T-helper 2 cell (primary cell): ENCODE results near the gene NEURL1B.

Experiments used
- DNase-seq, 5 experiments: peaks; one replicate each; pipeline versions ENCODE4 v3.0.0 to v3.0.0-alpha.2; 2012 to 2022

NEURL1B gene

DNA sequence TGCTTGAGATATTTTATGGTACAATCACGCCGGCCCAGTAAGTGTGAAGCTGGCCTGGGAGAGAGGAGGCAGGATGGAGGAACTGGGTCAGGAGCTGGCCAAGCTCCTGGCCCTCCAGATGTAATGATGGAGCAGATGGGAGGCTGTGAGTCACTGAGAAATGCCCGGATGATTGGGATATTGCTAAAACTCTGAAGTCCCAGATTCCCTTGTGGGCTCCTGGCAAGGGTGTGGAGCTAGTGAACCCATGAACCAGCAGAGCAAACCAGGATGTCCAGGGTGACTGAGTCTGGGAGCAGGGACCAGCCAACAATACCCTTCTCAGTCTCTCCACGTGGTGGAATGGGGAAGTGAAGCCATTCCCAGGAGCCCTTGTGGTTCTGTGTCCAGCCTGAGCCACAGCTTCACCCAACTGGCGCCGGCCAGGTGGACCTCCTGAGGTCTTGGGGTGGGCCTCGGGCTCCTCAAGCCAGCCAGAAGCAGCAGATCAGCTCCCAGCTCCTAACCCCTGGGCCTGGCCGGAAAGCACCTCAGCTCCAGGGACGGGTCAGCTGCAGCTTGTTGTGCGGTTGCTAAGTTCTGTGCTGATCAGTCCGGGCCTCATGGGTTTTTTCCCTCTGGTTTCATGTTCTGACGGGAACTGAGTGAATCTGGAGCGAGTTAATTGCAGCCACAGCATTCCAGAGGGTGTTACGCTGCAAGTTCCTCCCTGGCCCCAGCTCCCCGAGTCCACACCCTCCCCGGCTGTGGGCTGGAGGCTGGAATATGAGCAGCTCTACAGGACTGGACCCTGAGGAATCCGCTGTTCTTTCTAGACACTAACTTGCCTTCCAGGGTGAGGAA is 92.3 kb downstream of the NEURL1B start:
- DNase-seq, result no peak

GRCh38 chr5:172733974-172734346 is 92.9 kb downstream of the NEURL1B start:
- no peak for DNase-seq

- no peak for DNase-seq
Observed at GRCh38 chr5:172735141-172735831, 94.2 kb downstream of the NEURL1B start.

DNA sequence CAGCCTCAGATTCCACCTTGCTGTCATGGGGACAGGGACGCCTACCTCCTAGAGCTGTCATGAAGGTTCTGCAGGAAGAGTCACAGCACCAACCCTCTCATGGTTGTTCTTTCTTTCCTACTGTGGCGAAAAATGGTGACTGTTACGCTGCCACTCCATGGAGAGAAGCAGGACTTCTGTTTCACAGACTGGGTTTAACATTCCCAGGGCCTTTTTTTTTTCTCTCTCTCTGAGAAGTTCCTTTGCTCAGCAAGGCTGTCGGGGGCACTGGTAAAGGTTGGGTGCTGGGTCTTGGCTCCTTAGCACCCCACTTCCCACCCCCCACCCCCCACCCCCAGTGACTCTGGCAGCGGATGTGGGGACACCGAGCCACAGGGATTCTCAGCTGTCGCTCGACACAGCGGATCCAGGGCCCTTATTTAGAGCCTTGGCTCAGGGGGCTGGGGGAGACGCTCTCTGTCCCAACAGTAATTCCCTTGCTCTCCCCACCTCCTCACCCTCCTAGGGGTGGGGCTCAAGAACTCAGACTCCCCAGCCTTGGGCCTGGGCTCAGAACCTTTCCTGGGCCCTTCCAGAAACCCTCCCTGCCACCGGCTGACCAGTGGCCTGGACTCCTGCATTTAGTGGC is 95.6 kb downstream of the NEURL1B start:
- no peak for DNase-seq

DNA sequence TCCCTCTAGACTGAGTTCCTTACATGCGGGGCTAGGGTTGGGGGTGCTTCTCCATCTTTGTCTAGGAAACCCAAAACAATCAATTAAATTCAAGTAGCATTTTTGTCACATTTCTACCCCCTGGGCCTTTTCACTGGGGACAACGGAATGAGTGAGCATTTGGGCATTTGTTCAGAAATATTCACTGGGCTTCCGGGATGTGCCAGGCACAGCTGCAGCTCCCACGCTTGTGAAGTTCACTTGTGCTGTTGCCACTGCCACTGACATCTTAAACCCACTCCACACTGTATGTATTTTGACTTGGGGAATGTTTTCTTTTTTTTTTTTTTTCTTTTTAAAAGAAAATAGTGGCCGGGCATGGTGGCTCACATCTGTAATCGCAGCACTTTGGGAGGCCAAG is 98.3 kb downstream of the NEURL1B start:
- DNase-seq, result no peak

DNA sequence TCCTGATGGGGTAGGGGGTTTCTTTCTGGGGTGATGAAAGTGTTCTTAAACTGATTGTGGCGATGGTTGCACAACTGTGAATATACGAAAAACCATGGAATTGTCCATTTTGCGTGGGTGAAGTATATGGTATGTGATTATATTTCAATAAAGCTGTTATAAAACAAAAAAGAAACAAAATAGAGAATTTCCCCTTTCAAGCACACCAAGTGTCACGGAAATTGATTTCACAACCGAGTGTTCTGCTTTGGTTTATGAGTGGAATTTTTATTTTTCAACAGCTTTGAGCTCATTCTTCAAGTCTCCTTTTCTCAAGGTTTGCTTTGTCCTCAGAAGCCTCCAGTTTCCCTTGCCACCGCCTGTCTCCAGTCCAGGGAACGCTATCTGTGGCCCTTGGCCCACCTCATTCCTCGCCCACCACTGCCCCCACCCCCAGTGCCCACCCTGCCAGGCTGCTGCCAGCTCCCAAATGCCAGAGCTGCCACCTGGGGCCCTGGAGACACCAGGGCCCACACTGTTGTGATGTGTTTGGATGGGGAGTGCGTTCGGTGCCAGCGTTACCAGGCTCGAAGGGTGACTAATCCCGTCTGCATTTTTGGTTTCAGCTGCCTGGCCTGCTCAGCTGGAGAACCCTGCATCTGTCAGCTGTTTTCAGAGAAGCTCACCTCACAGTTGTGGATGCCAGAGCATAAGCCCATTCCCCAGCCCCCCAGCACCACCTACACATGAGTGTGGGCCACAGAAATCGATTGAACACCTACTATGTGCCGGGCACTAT is 99.6 kb downstream of the NEURL1B start:
- DNase-seq, result no peak
